CD4-positive, alpha-beta T cell treated with Interleukin-12 subunit alpha and Interleukin-12 subunit beta, for 1 hour (primary cell): ENCODE data around the gene NHEJ1.

Experiments used
- DNase-seq: peaks from one replicate; pipeline ENCODE4 v3.0.0-alpha.2; 2020

The NHEJ1 gene

GRCh38 chr2:219122202-219122980 lies 38.2 kb downstream of the NHEJ1 start:
- DNase-seq: no peak

DNA sequence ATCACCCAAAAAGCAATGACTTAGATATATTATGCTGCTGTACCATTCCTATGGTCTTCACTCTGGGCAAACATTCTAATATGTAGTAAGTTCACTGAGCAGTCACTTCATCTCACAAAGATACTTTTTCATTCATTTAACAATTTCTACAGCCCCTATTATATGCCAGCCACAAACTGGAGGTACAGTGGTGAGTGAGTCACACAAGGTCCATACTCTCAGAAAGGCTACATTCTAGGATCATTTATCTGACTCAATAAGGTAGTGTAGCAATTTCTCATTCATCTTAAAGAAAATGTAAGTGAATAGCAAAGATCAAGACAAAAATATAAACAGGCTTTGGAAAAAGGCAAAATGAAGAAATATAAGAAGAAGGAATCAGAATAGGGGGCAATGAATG lies 40.5 kb downstream of the NHEJ1 start:
- no peak for DNase-seq

- peak; percentile 54 for DNase-seq
These were observed 41.1 kb downstream of the NHEJ1 start for GRCh38 chr2:219119422-219120043.

- DNase-seq: no peak
These were observed 42.1 kb downstream of the NHEJ1 start for GRCh38 chr2:219118504-219118903.

GRCh38 chr2:219116776-219117646 lies 43.6 kb downstream of the NHEJ1 start:
- no peak for DNase-seq

- DNase-seq: no peak
These were observed 47.8 kb downstream of the NHEJ1 start for GRCh38 chr2:219112651-219113338.

DNA sequence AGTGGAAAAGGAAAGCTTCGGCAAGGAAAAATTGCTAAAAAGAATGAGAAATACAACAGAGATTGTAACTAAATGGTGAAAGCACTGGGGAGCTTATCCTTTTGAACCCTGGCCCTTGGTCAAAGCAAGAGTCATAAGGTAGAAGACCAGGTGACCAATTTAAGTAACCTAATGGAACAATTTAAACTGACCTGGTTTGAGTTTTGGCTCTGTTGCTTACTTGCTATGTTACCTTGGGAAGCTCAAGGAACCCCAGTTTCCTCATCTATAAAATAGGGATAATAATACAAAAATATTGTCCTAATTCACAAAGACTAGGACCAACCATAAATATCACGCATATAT lies 48.6 kb downstream of the NHEJ1 start:
- no peak for DNase-seq

DNA sequence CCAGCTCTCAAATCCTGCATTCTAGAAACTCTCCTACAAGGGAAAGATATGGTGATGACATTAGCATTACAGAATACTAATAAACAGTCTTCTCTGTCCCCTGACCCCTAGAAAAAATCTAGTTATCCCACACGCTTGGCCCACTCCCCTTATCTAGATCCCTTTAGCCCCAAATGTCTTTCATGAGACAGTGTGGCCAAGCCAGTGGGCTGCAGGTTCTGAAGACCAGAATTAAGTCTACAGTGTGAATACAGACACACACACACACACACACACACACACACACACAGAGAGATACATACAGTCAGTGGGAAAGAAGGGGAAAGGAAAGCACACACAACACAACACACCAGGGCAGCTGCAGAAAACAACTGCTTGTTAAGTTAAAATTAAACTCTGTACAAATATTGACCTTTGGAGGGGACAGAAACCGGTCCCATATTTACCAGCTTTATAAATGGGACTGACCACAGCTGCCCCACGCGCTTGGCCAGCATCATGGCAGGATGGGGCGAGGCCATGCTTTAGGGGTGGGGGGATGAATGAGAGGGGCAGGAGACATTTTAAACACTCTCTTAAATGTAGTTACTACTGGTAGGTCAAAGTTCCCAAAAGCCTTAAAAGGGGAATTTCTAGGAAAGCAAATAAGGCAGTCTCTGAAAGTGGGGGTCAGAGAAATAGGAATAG lies 49.1 kb downstream of the NHEJ1 start:
- DNase-seq: no peak

DNA sequence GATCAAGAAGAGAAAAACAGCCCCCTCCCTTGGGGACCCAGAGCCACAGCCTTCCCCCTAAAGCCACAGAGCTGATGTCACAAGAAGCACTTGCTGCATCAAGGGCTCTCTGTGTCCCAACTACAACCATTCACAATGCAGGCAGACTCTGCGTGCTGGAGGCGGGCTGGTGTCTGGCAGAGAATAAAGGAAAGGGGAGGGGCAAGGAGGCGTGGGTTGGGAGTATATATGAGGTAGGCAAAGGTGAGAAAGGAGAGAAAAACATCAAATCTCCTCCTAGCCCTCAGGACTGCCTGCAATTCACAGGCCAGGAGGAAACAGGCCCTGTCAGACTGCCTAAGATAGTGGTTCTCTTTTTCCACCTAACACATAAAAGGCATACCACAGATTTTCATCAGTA lies 51.1 kb downstream of the NHEJ1 start:
- peak; percentile 14 for DNase-seq

DNA sequence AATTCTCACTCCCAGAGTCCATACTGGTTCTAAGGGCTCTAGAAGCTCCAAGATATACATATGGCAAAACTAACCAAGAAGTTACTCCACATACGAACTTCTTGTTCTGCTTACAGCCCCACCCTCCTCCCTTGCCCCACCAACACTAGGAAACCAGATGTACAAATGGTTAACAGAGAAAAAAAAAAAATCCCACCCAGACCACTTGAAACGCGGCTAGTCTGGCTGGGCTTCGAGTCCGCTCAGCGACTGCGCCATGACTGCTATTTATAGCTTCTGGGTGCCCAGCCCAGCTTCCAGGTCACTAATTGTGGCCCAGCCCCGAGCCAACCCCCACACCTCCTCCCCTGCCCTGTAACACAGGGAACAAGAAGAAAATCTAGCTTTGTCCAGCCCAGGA lies 52.9 kb downstream of the NHEJ1 start:
- no peak for DNase-seq

DNA sequence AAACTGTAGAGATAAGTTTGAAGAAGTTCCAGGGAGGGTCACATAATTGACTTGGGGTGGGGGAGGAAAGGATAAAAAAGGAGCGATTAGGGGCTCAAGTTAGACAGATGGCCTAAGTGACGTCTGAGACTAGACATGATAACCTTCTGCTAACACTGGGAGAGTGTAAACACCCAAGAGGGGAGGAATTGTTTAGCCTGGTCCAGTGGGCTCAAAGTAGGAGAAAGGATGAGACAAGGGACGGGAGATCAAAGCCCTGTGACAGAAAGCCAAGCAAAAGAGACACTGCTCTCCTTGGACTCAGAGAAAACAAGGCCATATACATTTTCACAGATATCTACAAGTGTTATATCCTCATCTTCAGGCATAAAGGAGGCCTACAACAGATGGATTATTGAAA lies 54.4 kb downstream of the NHEJ1 start:
- no peak for DNase-seq

DNA sequence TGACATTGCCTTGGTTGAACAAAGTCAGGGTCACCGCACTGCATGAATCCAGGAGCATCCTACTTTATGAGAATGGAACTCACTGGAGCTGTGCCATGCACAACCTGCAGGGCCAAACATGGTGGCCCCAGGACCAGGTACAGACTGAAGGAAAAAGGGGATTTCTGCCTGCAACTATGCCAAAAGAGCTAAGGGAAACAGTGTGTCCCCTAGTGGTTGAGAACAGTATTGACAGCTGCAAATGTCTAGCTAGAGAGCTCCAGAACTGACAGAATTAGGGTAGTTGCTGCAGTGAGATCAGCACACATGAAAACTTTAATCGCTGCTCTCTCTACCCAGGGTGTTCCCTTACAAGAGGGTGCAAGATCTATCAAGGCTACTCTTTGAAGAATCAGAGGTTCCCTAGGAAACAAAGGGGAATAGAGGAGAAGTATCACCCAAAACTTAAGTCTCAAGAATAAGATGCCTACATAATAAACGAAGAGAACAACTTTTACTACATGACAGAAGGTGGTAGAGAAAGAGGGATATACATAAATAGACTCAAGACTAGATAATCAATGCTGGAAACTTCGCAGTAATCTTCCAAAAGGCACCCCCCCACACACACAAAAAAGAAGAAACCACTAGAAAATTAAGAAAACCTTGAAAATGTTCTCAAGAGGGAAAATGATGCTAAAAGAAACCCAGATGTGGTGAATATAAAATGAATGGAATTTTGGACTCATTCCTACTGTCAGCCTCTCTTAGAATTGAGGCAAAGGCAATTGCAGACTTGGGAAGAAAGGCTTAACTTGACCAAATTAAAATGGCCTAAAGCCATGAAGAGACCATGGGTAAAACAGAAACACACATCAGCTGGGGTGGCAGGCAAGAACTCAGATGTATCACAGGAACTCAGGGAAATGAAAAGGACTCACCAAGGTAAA lies 56.2 kb downstream of the NHEJ1 start:
- DNase-seq: peak; percentile 23

GRCh38 chr2:219099329-219099728 lies 61.3 kb downstream of the NHEJ1 start:
- no peak for DNase-seq

GRCh38 chr2:219095406-219095935 lies 65.1 kb downstream of the NHEJ1 start:
- DNase-seq: no peak

GRCh38 chr2:219094171-219094570 lies 66.4 kb downstream of the NHEJ1 start:
- no peak for DNase-seq

GRCh38 chr2:219090436-219091299 lies 69.9 kb downstream of the NHEJ1 start:
- DNase-seq: no peak

DNA sequence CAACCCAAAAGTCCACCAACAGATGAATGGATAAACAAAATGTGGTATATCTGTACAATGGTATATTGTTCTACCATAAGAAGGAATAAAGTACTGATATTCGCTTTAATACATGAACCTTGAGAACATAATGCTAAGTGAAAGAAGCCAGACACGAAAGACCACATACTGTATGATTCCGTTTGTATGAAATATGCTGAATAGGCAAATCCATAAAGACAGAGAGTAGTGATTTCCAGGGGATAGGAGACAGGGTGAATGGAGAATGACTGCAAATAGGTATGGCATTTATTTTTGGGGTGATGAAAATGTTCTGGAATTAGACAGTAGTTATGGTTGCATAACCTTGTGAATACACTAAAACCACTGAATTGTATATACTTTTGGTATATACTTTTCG lies 71.3 kb downstream of the NHEJ1 start:
- no peak for DNase-seq

GRCh38 chr2:219087848-219088247 lies 72.8 kb downstream of the NHEJ1 start:
- no peak for DNase-seq

- DNase-seq: no peak
These were observed 73.3 kb downstream of the NHEJ1 start for GRCh38 chr2:219087361-219087760.

GRCh38 chr2:219086196-219086595 lies 74.4 kb downstream of the NHEJ1 start:
- DNase-seq: no peak
